Activated CD8-positive, alpha-beta memory T cell treated with anti-CD3 and anti-CD28 coated beads for 4 hours (primary cell): ENCODE results near the gene TRIM67.

Source experiments
- DNase-seq, 2 donors: peaks; one replicate each; pipeline ENCODE4 v3.0.0-alpha.2; 2020; ENCODE audit warnings: low read depth in 2 of 2

TRIM67 gene

GRCh38 chr1:231232870-231233734, 71.2 kb downstream of the TRIM67 start:
- no peak for DNase-seq

- DNase-seq: no peak
Observed at GRCh38 chr1:231233735-231234417, 72.0 kb downstream of the TRIM67 start.

- DNase-seq: no peak
Observed at GRCh38 chr1:231234506-231234905, 72.6 kb downstream of the TRIM67 start.

GRCh38 chr1:231235526-231236207, 73.8 kb downstream of the TRIM67 start:
- no peak for DNase-seq

- no peak for DNase-seq
Observed at GRCh38 chr1:231236208-231236591, 74.3 kb downstream of the TRIM67 start.

- no peak for DNase-seq
Observed at GRCh38 chr1:231236938-231237337, 75.1 kb downstream of the TRIM67 start.

GRCh38 chr1:231238298-231238697, 76.4 kb downstream of the TRIM67 start:
- DNase-seq: no peak

- DNase-seq: no peak
Observed at GRCh38 chr1:231240531-231240882, 78.6 kb downstream of the TRIM67 start.

GRCh38 chr1:231240883-231241735, 79.3 kb downstream of the TRIM67 start, which contains the start of gene GNPAT:
TSS of gene GNPAT (plus strand) at chr1:231241212. CDS start at chr1:231241379, 167 bp downstream.
- peak; percentile 80 to 84 for DNase-seq

- DNase-seq: no peak
Observed at GRCh38 chr1:231241750-231242149, 79.9 kb downstream of the TRIM67 start.

GRCh38 chr1:231242516-231243198, 80.8 kb downstream of the TRIM67 start:
- DNase-seq: no peak

GRCh38 chr1:231248778-231249177, 86.9 kb downstream of the TRIM67 start:
- no peak for DNase-seq

GRCh38 chr1:231252336-231252735, 90.5 kb downstream of the TRIM67 start:
- no peak for DNase-seq

- no peak for DNase-seq
Observed at GRCh38 chr1:231260351-231260750, 98.5 kb downstream of the TRIM67 start.

GRCh38 chr1:231264642-231265041, 102.8 kb downstream of the TRIM67 start:
- no peak for DNase-seq

- no peak for DNase-seq
Observed at GRCh38 chr1:231265379-231265778, 103.5 kb downstream of the TRIM67 start.

GRCh38 chr1:231266811-231267322, 105.0 kb downstream of the TRIM67 start:
- no peak for DNase-seq
